ELF-1 (cell line): ENCODE data around the gene NID1.
"Not testable (repeated sequence)": the region's sequence is repeated elsewhere in the genome, so short reads cannot be mapped to it uniquely, and the experiment has no call there.

Experiments used
- DNase-seq: peaks from one replicate; pipeline ENCODE4 v3.0.0-alpha.2; 2016; ENCODE audit warnings: low read depth, low spot score

The NID1 gene

DNA sequence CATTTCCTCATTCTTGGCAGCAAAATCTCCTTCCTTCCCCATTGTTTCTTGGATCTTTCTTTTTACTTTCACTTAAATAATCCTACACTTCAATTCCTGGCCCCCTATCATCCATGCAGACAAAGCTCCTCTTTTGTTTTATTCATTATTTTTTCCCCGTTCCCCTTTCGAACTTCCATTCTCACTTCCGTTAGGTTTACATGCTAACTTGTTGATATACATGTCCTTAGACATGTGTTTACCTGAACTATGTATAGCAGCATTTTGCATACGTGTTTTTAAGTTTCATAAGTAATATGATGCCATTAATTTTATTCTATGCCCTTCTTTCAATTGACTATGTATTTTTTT is 131.1 kb downstream of the NID1 start:
- no peak for DNase-seq

DNA sequence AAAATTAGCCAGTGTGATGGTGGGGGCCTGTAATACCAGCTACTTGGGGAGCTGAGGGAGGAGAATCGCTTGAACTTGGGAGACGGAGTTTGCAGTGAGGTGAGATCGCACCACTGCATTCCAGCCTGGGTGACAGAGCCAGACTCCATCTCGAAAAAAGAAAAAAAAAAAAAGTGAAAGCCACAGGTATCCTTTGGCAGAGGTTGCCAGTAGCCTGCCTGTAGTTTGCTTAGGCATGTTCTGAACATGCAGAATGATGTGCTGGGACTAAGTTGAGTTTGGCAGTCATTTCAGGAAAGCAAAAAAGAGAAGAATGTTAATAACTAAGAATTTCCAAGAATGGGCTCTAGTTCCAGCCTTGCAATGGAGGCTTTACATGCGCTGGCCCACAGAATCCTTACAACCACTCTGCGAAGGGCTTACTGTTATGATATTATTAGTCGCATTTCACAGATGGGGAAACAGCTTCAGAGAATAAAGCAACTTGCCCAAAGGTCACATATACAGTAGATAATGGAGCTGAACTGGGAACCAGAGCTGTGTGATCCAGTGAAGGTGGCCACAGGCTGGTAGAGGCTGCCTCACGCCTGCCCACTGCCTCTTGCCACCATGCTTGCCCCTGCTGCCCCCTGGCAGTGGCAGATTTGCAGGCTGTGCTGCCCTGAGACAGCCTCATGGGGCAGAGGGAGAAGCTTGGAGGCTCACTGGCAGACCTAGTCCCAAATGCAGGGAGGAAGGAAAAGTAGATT is 131.7 kb downstream of the NID1 start:
- DNase-seq = no peak

DNA sequence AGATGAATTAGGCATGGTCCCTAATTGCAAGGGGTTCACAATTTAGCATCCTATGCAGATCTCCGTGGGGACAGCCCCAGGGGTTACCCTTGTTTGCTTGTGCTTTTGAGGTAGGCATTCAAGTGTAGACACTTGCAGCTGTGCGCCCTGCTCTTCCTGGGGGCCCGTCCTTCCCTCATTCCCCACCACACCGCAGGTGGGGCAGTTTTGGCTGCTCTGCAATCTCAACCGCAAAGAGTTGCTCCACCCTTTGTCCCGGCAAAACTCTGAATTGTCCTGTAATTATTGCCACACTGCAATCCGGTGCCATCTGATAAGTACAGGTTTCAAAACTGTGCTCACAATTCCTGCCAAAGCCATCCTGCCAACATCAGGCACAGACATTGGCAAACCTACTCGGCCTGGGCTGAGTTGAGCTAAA is 132.8 kb downstream of the NID1 start:
- DNase-seq = no peak

DNA sequence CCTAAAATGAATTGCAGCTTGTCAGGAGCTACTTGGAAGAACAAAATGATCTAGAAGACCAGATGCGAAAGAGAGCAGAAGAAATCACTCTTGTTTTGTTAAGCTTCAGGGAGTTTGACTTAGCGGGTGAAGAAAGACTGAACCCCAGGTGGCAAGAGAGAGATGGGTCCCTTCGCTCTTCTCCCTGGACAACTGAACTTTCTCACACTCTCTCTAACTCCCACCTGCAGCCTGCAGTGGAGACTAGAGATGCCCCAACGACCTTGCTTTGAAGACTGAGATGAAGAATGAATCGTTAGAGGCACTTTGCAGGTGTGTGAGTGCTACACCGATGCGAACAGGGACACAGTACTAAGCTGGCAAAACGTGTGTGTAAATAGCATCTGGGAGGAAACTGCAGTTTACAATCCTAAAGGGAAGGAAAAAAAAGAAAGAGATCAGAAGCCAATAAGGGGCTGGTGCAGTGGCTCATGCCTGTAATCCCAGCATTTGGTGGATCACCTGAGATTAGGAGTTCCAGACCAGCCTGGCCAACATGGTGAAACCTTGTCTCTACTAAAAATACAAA is 133.6 kb downstream of the NID1 start:
- DNase-seq = no peak

DNA sequence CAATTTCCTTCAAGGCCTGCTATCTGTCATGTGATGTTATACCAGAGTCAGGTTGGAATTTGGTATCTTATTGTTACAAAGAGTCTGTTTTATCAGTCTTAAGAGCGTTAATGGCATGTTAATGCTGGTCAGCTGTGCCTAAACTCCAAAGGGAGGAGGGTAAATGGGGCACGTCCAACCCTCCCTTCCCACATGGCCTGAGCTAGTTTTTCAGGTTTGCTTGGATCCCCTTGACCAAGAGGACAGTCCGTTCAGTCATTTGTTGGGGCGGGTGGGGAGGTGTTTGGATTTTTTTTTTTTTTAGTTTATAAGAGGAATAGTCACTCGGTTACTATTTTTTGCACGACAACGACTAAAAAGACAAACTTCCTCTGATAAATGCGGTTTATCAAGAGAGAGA is 134.3 kb downstream of the NID1 start:
- DNase-seq = peak; percentile 47

DNA sequence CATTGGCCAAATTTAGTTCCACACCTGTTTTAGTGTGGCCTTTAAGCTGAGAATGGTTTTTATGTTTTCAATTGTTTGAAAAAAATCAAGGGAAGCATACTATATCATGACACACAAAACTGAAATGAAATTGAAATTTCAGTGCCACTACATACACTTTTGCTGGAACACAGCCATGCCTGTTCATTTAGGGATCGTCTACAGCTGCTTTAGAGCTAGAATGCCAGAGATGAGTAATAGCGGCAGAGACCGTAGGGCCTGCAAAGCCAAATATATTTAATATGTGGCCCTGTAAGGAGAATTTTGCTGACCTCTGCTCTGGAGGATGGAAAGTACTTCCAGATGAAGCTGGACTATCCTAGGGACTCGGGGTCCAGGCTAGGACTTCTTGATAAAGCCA is 135.7 kb downstream of the NID1 start:
- DNase-seq = no peak

DNA sequence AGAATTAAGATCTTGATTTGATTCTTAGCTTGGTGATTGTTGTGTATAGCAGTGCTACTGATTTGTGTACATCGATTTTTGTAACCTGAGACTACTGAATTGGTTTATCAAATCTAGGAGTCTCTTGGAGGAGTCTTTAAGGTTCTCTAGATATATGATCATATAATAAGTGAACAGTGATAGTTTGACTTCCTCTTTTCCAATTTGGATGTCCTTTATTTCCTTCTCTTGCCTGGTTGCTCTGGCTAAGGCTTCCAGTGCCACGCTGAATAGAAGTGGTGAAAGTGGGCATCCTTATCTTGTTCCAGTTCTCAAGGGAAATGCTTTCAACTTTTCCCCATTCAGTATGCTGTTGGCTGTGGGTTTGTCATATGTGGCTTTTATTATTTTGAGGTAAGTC is 136.7 kb downstream of the NID1 start:
- no peak for DNase-seq

DNA sequence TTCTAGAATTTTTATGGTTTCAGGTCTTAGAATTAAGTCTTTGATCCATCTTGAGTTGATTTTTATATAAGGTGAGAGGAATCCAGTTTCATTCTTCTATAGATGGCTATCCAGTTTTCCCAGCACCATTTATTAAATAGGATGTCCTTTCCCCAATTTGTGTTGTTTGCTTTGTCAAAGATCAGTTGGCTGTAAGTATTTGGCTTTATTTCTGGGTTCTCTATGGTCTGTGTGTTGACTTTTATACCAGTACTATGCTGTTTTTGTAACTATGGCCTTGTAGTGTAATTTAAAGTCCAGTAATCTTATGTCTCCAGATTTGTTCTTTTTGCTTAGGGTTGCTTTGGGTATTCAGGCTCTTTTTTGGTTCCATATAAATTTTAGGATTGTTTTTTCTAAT is 137.3 kb downstream of the NID1 start:
- not testable (repeated sequence) for DNase-seq
